HG03103 (cell line): ENCODE data around the gene ROS1.
"Not testable (repeated sequence)": the region's sequence is repeated elsewhere in the genome, so short reads cannot be mapped to it uniquely, and the experiment has no call there.

ENCODE experiments used
- ATAC-seq: cut with Tn5 transposase; IDR thresholded peaks from one replicate; pipeline ENCODE4 v1.9.1; 2021; ENCODE audit warnings: low read depth; ENCODE audit not compliant: unreplicated experiment

Gene ROS1

GRCh38 chr6:117270055-117270842, 155.5 kb downstream of the ROS1 start:
- ATAC-seq = no peak

- no peak for ATAC-seq
Measured at GRCh38 chr6:117269638-117270054, 156.1 kb downstream of the ROS1 start.

GRCh38 chr6:117268924-117269323, 156.8 kb downstream of the ROS1 start:
- ATAC-seq = no peak

GRCh38 chr6:117267766-117268534, 157.8 kb downstream of the ROS1 start:
- no peak for ATAC-seq

GRCh38 chr6:117267054-117267347, 158.7 kb downstream of the ROS1 start:
- ATAC-seq = no peak

GRCh38 chr6:117266257-117267053, 159.3 kb downstream of the ROS1 start:
- no peak for ATAC-seq

GRCh38 chr6:117265410-117266256, 160.1 kb downstream of the ROS1 start, which contains the start of gene VGLL2:
VGLL2 (plus strand) TSS chr6:117265558; CDS start chr6:117265764, 206 bp downstream.
- no peak for ATAC-seq

- ATAC-seq = no peak
Measured at GRCh38 chr6:117264692-117265409, 160.9 kb downstream of the ROS1 start.

- ATAC-seq = no peak
Measured at GRCh38 chr6:117264369-117264691, 161.4 kb downstream of the ROS1 start.

- ATAC-seq = no peak
Measured at GRCh38 chr6:117263353-117263927, 162.3 kb downstream of the ROS1 start.

- ATAC-seq = no peak
Measured at GRCh38 chr6:117262799-117263198, 162.9 kb downstream of the ROS1 start.

GRCh38 chr6:117253785-117254184, 172.0 kb downstream of the ROS1 start:
- ATAC-seq = no peak

GRCh38 chr6:117244979-117245378, 180.8 kb downstream of the ROS1 start:
- not testable (repeated sequence) for ATAC-seq

GRCh38 chr6:117244571-117244970, 181.2 kb downstream of the ROS1 start:
- ATAC-seq = not testable (repeated sequence)
